Colonic mucosa (tissue), 4 donors: Measurements from ENCODE around the gene NEURL1. TPM values are rescaled to one million over a fixed set of nuclear protein-coding genes. Genes with fewer than 3 reads are reported as not detected.

ENCODE experiments used
- DNase-seq: peaks from one replicate; pipeline ENCODE4 v3.0.0-alpha.2; 2020
- H3K27ac ChIP-seq: fragments of 200-600 bp; one replicate; pipeline ENCODE4 v1.8.0; 2021
- H3K27me3 ChIP-seq: fragments of 200-600 bp; one replicate; pipeline ENCODE4 v1.8.0; 2021
- H3K36me3 ChIP-seq: fragments of 200-600 bp; one replicate; pipeline ENCODE4 v1.8.0; 2021
- H3K4me1 ChIP-seq: fragments of 200-600 bp; one replicate; pipeline ENCODE4 v1.8.0; 2021; ENCODE audit warnings: mild to moderate bottlenecking
- H3K4me3 ChIP-seq: fragments of 200-600 bp; one replicate; pipeline ENCODE4 v1.8.0; 2021
- H3K9ac ChIP-seq, 2 donors: one replicate each; pipeline ENCODE4 v1.7.0; 2013; ENCODE audit warnings: control low read depth in 2 of 2, low read depth in 2 of 2, low read length in 2 of 2
- H3K9me3 ChIP-seq: fragments of 200-600 bp; one replicate; pipeline ENCODE4 v1.8.0; 2021
- CTCF ChIP-seq: fragments of 200-600 bp; IDR thresholded peaks from one replicate; pipeline ENCODE4 v1.8.0; 2022; ENCODE audit warnings: antibody characterized with exemption, mild to moderate bottlenecking
- intact Hi-C: fragments of 100-400 bp; cut with DNase I; formaldehyde crosslinking; loops from one replicate; pipeline ENCODE4 v1.14.1; 2022
- total RNA-seq, 2 donors: library from RNA; stranded (reverse); fragmentation: NEBNext Ultra II Directional in 1 of 2; extraction: Animal tissue kit (Norgen Biotek cat#: 25700) in 1 of 2; gene quantifications; one replicate each; pipeline ENCODE4 v1.2.1, GENCODE V29; 2021
- donor health status: healthy.
- donor health status: DM: no; HTN: no; CAD: no.
- donor health status: DM: no; HTN: no; CAD: no.

NEURL1 gene
- total RNA-seq, 2 donors from 2014 or later, result 40.2 to 46.1 TPM

GRCh38 chr10:103558911-103559310 is 65.4 kb downstream of the NEURL1 start:
- no peak for DNase-seq

GRCh38 chr10:103559776-103560175 is 66.3 kb downstream of the NEURL1 start:
- DNase-seq, result no peak
- Histone ChIP-seq H3K27ac (no peak overlapping the region), H3K36me3 (no peaks in the 10 kb centered on the region), H3K9ac (no peak overlapping the region), H3K9me3 (no peaks in the 10 kb centered on the region), H3K4me1 (no peaks in the 10 kb centered on the region), H3K4me3 (no peak overlapping the region), H3K27me3 (no peaks in the 10 kb centered on the region)
- TF ChIP-seq CTCF, result no peak
- intact Hi-C loops, result no loop called here

More at GRCh38 chr10:103558911-103559310, 65.4 kb downstream of the NEURL1 start:
- Histone ChIP-seq H3K9me3 (no peaks in the 10 kb centered on the region), H3K4me3 (no peak overlapping the region), H3K9ac (no peak overlapping the region), H3K4me1 (no peaks in the 10 kb centered on the region), H3K27ac (no peak overlapping the region), H3K36me3 (no peaks in the 10 kb centered on the region), H3K27me3 (no peaks in the 10 kb centered on the region)
- intact Hi-C loops, result no loop called here
- no peak for TF ChIP-seq CTCF

- Histone ChIP-seq H3K27ac (no peak overlapping the region), H3K4me3 (no peak overlapping the region), H3K9ac (no peak overlapping the region), H3K36me3 (no peaks in the 10 kb centered on the region), H3K9me3 (no peaks in the 10 kb centered on the region), H3K27me3 (no peaks in the 10 kb centered on the region), H3K4me1 (no peaks in the 10 kb centered on the region)
- no peak for TF ChIP-seq CTCF
- intact Hi-C loops, result no loop called here
- DNase-seq, result no peak
Measured at GRCh38 chr10:103560886-103561285, 67.4 kb downstream of the NEURL1 start.

GRCh38 chr10:103562383-103562782 is 68.9 kb downstream of the NEURL1 start:
- intact Hi-C loops, result no loop called here
- DNase-seq, result no peak
- H3K9me3 ChIP-seq, result no peaks in the 10 kb centered on the region
- no peak for TF ChIP-seq CTCF
- no peak overlapping the region for H3K9ac ChIP-seq
- no peaks in the 10 kb centered on the region for H3K36me3 ChIP-seq
- no peak overlapping the region for H3K27ac ChIP-seq
- H3K4me3 ChIP-seq, result no peak overlapping the region
- no peaks in the 10 kb centered on the region for H3K4me1 ChIP-seq
- no peaks in the 10 kb centered on the region for H3K27me3 ChIP-seq

GRCh38 chr10:103563231-103564115 is 70.0 kb downstream of the NEURL1 start:
- no peaks in the 10 kb centered on the region for H3K27me3 ChIP-seq
- no peak overlapping the region for H3K9ac ChIP-seq
- no peak overlapping the region for H3K27ac ChIP-seq
- H3K4me1 ChIP-seq, result no peaks in the 10 kb centered on the region
- H3K4me3 ChIP-seq, result no peak overlapping the region
- H3K9me3 ChIP-seq, result no peaks in the 10 kb centered on the region
- intact Hi-C loops, result no loop called here
- no peaks in the 10 kb centered on the region for H3K36me3 ChIP-seq
- no peak for DNase-seq
- no peak for TF ChIP-seq CTCF
